CD4-positive, alpha-beta T cell treated with Interleukin-1 beta for 1 hour (primary cell): ENCODE results near the gene GABARAP.
A peak's percentile ranks its signal among the peaks of the same experiment; 100 is the strongest.

Source experiments
- DNase-seq, 2 donors: peaks; one replicate each; pipeline ENCODE4 v3.0.0-alpha.2; 2020 to 2022

GABARAP gene

DNA sequence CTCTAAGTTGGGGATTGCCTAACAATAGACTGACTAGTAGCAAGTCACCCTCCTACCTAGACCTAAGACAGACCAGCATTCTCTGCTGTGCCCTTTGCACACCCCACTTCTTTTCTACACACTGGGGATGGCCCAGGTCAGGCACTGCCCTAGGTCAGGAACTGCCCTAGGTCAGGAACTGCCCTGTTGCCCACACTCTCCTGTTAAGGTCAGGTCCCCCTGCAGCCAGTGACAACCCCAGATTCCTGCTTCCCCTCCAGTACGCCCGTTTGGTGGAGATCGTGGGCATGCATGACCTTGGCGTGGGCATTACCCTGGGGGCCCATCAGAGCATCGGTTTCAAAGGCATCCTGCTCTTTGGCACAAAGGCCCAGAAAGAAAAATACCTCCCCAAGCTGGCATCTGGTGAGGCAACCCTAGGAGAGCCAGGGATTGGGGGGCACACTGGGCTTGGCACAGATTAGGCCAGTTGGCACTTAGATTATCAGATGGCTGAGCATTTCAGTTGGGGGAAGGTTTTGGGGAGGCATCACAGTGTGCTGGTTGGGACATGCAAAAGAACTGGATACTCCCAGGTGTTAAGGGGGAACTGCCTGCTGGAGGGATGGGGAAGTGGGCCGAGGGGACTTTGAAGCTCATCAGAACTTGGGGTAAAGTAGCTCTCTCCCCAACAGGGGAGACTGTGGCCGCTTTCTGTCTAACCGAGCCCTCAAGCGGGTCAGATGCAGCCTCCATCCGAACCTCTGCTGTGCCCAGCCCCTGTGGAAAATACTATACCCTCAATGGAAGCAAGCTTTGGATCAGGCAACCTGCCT, 20.8 kb downstream of the GABARAP start:
- DNase-seq, result no peak

DNA sequence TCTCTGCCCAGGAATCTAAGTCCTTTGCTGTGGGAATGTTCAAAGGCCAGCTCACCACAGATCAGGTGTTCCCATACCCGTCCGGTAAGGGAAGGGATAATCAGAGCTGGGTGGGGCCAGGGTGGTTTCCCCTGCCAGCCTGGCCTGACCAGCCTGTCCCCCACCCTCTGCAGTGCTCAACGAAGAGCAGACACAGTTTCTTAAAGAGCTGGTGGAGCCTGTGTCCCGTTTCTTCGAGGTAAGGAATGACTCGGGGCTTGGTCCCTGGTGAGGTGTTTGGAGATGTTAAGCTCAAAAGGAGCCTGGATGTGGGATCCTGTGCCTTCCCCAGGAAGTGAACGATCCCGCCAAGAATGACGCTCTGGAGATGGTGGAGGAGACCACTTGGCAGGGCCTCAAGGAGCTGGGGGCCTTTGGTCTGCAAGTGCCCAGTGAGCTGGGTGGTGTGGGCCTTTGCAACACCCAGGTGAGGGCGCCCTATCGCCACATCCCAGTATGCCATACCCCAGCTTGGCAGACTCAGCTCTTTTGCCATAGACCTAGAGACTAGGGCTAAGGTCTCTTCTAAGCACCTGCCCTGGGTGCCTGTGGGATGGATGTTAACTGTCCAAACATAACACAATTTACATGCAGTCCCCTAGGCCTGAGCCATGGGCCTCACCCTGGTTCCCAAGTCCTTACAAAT, 21.5 kb downstream of the GABARAP start:
- peak; percentile 70 to 72 for DNase-seq

DNA sequence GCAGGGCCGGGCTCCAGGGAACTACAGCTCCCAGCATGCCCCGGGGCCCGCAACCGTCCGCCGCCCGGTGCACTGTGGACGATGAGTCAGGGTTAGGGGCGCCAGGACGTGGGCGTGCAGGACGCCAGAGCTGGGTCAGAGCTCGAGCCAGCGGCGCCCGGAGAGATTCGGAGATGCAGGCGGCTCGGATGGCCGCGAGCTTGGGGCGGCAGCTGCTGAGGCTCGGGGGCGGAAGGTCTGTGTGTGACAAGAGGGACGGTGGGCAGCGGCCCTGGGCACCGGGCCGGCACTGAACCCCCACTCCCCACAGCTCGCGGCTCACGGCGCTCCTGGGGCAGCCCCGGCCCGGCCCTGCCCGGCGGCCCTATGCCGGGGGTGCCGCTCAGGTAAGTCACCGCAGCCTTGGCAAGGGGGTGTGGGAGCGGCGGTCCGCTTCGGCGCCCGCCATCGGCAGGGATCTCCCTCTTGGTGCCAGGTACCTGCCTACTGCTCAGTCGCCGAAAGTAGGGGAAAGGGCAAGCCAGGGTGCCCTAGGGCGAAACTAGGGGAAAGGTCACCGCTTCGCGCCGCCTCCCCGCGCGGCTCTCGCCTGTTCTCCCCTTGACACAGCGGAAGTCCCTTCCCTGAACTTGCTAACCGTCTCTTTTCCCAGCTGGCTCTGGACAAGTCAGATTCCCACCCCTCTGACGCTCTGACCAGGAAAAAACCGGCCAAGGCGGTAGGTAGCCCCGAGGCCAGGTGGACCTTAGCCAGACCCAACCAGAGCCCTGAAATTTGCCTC, 22.2 kb downstream of the GABARAP start, which contains the start of the genes ACADVL and DLG4:
Gene ACADVL, plus strand, starts transcription at position 127 of the 781 bp plus-strand sequence. Its CDS starts 47 bp downstream, at position 174.
Gene DLG4, minus strand, starts transcription at position 25 of the 781 bp plus-strand sequence.
- DNase-seq, result peak; percentile 78 to 79

DNA sequence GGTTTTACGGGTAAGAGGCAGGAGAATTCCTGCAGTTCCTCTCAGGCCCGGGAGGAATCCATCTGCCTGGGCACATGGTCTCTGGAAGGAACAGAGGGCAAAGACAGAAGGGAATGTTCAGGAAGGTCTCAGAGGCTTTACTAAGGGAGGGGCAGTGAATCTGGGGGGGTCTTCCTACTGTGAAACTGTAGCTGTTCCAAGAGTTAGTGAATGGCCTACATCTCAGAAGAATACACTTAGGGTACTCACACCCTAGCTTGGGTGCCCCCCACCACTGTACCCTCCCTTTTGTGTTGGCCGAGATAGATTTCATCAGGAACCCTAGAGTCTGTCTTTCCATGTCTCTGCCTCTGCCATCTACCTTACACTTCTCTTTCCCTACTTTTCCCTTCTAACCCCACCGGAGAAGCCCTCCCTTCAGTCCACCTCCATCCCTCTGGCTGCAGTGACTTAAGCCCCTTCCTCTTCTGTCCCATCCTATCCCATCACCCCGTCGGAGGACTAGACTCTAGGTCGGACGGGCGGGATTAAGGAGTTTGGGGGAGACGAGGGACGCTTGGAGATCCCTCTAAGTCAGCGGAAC, 22.9 kb downstream of the GABARAP start:
- no peak for DNase-seq

DNA sequence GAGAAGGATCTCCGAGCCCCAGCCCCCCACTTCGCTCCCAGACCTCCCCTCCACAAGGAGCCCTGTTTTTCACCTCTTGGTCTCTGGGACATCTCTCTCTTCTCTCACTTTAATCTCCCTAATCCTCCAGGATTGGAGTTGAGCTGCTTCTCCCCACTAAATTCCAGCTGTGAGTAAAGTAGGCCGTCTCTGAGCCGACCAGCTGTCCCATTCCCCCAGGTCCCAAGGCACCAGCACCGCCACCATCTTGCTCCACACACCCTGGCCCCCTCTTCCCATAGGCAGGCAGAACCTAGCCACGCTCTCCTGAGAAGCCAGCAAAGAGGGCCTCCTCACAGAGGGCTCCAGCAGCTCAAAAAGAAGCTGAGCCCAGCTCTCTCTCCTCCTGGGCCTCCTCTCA, 23.5 kb downstream of the GABARAP start:
- DNase-seq, result no peak

DNA sequence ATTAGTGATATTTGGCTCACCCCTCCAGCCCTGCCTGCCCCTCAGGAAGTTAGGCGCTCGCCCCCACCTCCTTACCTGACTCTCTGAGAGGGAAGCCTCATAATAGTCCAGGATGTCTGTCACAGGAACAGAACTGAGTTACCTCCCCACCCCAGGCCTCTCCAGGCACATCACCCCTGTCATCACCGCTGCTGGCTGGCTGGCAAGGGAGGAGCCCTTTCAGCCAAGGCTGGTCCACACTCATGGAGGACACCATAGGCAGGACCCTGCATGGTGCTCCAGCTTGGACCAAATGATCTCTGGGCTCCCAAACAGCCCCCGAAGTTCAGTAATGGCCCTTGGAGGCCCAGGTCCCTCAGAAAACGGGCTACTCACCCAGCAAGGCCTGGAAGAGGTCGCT, 24.1 kb downstream of the GABARAP start:
- DNase-seq, result no peak

DNA sequence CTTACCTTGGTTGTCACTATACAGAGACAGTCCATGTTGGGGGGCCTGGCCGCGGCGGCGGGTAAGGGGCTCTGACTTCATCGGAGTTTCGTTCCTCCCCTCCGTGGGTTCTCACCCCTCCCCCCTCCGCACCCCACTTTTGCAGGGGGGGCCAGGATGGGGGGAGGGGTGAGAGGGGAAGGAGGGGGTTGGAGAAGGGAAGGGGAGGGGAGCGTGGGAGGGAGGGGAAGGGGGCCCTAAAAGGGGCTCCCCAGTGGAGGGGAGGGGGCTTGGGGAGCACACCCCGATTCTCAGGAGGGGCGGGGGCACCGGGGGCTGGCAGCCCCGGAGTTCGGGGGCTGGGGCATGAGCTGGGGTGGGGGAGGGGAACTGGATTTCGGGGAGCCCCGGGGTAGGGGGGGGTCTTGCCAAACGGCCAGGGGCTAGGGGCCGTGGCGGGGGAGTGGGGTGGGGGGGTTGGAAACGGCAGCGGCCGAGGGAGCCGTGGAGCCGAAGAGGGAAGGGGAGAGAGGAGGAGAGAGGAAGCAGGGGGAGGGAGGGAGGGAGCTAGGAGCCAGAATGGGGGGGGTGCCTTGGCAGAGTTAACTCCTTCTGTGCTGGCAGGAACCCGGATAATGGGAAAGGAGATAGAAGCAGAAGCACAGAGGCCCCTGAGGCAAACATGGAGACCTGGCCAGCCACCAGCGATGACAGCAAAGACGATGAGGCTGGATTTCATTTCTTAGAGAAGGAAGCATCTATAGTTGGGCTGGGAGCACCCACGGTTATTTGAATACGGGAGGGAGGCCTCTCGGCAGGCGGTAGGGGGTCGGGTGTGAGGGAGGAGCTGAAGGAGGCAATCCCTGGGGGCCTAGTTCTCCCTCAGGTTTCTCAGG, 24.9 kb downstream of the GABARAP start:
- peak in 1 of 2 donors; percentile 28 for DNase-seq

DNA sequence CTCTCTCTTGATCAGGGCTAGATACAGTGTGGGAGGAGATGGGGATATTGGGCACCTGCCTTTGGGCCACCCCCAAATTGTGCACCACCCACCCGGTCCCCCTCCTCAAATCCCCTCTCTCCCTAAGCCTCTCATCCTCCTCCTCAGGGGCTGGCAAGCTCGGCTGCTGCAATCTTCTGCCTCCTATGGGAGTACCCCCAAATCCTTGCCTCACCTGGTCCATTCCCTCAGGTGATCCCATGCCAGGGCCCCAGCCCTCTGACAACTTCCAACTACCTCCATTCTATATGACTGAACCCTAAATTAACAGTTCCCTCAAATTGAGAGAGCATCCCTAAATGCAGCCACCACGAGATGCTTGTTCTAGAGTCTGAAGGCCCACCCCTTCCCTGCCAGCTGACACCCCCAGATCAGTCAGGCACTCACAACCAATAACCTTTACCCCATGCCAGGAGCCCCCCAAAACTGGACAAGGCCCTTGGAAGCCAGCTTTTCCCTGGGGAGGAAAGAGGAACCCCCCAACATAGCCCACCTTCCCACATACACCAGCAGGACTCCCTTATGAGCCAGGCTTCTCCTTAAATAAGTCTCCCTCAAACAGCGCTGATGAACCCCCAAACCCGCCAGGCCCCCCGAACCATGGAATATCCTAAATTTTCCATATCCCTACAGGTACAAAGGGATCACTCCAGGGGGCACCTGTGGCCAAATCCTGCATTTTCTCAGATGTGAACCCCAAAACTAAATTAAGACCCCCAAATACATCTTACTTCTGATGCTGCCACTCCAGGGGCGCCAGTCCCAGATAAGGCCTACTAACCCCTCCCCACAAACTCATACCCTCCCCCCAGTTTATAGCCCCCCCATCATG, 25.8 kb downstream of the GABARAP start:
- DNase-seq, result no peak

DNA sequence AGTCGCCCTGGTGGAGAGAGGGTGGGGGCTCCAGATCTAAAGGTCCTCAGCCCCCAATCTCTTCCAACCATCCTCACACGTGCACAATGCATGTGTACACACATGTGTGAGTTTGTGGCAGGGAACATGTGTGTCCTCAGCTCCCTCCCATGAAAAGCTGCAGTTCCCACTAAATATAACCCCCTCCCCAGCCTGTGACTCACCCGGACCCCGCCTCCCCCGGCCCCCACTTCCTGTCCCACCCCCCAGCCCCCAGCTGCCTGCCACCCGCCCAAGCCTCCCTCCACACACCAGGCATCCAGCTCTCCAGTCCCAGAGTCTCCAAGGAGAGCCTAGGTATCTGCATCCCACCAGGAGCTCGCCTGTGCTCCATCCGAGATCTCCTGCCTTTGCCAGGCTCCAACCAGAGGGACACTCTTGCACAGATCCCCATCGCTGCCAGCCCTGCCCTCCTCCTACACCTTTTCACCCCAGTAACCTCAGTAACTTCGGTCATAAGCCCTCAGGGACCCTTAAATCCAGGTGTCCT, 26.5 kb downstream of the GABARAP start:
- no peak for DNase-seq

DNA sequence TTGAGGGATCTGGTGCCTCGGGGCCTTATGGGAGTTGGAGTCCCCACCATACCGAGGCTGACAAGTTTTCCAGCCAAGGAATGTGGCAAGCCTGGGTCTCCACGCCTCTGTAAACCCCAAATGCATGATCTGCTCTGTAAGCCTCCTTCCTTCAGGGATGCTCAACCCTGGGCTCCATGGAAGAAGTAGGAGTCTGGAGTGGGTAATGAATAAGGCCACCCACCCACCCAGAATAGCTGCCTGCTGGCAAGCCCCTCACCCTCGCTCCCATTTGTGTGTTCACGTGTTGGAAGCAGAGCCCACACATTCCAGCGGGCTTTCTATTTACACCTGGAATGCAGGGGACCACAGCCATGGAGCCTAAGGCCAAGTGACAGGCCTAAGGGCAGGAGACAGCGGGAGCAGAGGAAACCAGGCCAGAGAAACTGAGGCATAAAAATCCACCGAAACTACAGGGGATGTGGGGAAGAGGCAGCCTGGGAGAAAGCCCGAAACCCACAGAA, 27.1 kb downstream of the GABARAP start:
- no peak for DNase-seq

DNA sequence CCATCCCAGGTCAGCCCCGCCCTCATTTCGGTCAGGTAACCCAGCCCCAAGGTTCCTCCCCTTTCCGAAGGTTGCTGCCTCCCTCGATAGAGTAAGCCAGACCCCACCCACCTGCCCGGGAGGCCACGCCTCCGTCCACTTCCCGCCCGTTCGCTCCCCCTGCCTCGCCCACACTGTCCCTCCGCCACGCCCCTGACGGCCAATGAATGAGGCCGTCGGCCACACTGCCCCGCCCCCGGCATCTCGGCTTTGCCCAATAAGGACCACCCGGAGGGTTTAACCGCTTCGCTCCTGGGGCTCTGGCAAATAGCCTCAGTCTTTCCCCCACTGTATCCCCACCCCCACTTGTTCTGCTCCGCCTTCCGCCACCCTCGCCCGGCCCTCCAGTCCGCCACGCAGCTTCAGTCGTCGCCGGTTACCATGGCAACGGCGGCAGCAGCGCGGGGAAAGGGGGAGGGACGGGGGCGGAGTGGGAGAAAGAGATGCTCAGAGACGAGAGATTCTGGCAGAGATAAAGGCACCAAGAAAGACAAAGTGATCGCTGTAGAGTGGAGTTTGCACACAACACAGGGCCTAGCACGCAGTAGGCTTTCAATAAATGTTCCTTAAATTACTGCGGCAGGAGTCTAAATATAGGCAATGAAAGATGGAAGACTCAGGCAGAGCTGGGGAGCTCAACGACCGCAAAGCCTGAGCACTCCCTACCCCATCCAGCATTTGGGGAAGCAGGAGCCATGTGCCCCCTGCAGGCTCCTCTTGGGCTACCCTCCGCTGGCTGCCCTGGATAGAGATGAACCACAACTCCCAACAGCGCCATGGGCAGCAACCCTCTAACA, 27.7 kb downstream of the GABARAP start:
- DNase-seq, result peak; percentile 99

DNA sequence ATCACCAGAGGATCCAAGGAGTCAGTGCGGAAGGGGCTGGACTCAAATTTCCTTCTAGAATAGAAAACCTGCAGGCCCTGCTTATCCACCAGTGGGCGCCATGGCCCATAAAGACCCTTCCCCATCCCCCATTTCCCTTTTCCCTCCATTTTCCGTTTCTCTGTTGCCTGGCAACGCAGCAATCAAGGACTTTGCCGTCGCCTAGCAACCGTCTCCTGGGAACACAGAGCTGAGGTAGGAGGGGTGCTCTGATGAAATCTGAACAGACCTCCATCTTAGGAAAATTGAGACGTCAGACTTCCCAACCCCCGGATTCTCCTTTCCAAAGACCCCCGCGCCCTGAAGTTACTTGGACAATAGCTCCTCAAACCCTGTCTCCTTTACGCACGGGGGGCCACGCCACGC, 28.4 kb downstream of the GABARAP start:
- peak; percentile 90 for DNase-seq

DNA sequence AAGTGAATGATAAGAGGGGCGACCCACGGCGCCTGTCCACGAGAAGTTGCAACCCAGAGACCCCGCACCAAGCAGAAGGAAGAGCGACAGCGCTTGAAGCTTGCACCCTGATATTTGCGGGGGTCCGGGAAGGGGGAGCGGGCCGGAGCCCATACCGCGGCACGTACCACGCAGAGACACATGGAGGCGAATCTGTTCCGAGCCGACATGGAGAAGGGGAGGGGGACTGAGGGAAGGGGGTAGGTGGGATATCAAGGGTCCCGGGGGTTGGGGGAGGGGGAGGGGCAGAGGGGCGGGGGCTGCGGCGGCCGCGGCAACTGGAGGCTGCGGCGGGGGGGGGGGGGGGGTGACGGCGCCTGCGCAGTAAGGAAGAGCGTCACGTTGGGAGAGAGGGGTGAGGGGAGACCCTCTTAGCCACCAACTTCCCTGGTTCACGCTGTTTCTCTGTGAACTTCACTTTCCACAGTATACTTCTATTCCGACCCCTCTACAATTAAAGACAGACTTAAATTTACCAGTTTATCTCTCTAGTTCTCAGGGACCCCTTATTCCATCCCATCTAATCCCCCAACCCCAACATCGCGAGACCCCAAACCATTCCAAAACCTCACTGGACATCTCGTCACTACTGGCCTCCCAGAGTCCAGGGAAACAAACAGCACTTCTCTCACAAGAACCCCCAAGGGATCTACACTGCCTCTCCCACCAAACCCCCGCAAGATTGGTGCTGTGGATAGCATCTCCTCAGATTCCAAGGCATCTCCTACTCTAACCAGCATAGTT, 30.6 kb downstream of the GABARAP start:
- DNase-seq, result no peak

DNA sequence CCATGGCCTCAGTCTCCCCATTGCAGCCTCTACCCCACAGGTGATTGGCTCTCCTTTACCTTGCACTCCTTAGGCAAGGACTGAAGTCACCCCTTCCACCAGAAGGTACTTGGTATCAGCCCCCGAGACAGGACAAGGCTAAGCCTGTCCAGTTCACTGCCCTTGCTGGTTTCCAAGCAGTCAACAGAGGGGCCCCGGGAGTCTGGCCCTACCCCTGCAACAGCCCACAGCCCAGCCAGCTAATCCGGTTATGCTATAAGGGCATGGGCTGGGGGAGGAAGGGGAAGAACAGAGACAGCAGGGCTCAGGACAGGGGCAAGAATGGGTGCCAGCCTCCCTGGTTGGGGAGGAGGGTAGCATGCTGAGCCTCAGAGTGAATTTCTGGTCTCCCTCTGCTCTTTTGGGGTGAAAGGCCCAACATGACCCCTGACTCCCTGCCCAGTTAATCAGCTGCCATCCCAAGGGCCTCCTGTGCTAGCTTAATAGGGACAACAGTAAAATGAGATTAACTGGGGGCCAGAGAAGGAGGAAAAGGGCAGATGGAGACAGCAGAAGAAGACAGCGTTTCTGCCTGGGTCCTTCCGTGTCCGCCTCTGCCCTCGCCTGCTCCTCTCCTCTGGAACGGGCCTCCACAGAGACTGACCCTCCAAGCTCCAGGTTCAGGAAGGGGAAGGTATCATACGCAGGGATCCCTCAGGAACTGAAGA, 33.3 kb downstream of the GABARAP start:
- DNase-seq, result no peak

DNA sequence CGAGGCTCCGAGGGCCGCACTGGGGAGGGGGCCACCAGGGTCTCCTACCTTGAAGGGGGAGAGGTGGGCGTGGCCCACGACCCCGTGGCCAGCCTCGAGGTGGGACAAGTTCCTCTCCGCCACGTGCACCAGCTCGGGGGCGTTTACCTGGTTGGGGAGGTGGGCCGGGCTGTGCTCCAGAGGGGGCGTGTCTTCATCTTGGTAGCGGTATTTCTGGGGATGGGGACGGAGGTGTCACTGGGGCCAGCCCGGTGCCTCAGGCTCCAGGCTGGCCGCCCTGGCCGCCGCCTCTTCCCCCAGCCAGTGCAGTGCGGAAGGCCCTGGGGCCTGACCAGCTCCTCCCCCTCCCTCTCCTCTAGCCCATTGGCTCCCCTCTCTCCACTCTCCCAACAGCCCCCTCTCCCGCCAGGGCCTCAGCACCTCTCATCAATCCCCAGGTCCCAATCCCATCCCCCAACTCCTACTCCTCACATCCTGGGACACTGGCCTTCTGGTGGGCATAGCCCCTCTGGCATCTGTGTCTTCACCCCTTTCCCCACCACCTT, 34.1 kb downstream of the GABARAP start:
- no peak for DNase-seq

DNA sequence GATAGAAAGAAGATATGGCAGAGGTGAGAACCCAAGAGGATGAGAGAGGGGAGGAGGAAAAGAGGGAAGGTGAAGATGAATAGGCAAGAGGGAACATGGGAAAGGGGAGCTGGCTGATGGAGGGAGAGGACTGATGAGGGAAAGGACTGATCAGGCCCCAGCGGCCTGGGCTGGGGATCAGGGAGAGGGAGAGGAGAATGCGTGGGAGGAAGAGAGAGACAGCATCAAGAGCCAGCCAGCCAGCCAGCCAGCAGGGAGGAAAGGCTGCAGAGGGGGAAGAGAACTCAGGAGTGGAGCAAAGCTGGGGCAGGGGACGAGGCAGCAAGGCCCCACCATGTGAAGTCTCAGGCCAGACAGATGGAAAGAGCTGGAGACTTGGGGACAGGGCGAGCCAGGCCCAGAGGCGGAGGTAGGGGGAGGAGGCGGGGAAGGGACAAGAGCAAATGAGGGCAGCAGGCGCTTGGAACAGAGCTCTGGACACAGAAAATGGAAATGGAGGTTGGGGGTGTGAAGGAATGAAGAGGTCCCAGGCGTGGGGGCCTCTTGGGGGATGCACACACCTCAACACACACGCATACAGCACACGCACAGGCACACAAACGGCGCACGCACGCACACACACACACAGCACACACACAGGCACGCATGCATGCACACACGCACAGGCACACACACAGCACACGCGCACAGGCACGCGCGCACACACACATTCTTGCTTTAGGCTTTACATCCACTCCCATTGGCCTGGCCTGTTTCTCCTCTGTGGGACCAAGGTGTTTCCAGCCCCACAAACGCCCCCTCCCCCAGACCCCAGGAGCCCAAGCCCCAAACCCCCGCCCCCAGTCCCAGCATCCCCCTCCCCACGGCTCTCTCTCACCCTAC, 34.9 kb downstream of the GABARAP start:
- no peak for DNase-seq

DNA sequence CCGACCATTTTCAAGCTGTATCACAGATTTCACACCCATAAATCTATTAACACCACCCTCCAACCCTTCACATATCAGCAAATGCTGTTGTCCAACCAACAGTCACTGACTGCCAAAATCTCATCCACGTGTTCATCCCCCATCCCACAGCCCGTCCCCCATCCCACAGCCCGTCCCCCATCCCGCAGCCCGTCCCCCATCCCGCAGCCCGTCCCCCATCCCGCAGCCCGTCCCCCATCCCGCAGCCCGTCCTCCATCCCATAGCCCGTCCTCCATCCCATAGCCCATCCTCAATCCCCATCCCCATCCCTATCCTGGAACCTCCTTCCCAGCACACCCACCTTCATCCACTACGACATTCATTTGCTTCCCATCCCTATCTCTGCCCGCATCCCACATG, 36.7 kb downstream of the GABARAP start:
- DNase-seq, result no peak
